Tibial artery (tissue), 4 donors: ENCODE measurements around the gene KRTAP19-8.

Experiments
- DNase-seq, 2 donors: peaks; one replicate each; pipeline ENCODE4 v3.0.0-alpha.2; 2019
- H3K27ac ChIP-seq, 2 donors: fragments of 200-600 bp; sonication (generic) in 1 of 2; 1 replicate in 1 of 2; 2 replicates in 1 of 2; pipeline ENCODE4 v1.5.1; 2018 to 2019; ENCODE audit warnings: mild to moderate bottlenecking in 1 of 2
- H3K27me3 ChIP-seq, 2 donors: fragments of 200-600 bp; sonication (generic) in 1 of 2; one replicate each; pipeline versions ENCODE4 v1.5.1 to v1.6.0; 2016 to 2019
- H3K36me3 ChIP-seq, 3 donors: fragments of 200-600 bp; sonication (generic) in 2 of 3; one replicate each; pipeline ENCODE4 v1.5.1; 2016 to 2019; ENCODE audit warnings: mild to moderate bottlenecking in 2 of 3
- H3K4me1 ChIP-seq, 4 donors: fragments of 200-600 bp; sonication (generic) in 2 of 4; 1 replicate in 3 of 4; 2 replicates in 1 of 4; pipeline ENCODE4 v1.5.1; 2016 to 2019
- H3K4me3 ChIP-seq, 2 donors: fragments of 200-600 bp; sonication (generic) in 1 of 2; 1 replicate in 1 of 2; 2 replicates in 1 of 2; pipeline ENCODE4 v1.5.1; 2018 to 2019; ENCODE audit warnings: mild to moderate bottlenecking in 2 of 2
- H3K9me3 ChIP-seq, 3 donors: fragments of 200-600 bp; sonication (generic) in 1 of 3; one replicate each; pipeline ENCODE4 v1.5.1; 2016 to 2019
- intact Hi-C: fragments of 100-400 bp; cut with DNase I; formaldehyde crosslinking; loops from one replicate; pipeline ENCODE4 v1.15.0; 2023; ENCODE audit warnings: low total_unique reads
- TF ChIP-seq, protein P1 (sequence below), 2 experiments: fragments of 200-600 bp in 1 of 2; fragments of 450-650 bp in 1 of 2; IDR thresholded peaks; one replicate each; pipeline ENCODE4 v1.5.1; 2017 to 2019; ENCODE audit warnings: antibody characterized with exemption in 2 of 2, mild to moderate bottlenecking in 1 of 2, moderate library complexity in 1 of 2

Gene KRTAP19-8

DNA sequence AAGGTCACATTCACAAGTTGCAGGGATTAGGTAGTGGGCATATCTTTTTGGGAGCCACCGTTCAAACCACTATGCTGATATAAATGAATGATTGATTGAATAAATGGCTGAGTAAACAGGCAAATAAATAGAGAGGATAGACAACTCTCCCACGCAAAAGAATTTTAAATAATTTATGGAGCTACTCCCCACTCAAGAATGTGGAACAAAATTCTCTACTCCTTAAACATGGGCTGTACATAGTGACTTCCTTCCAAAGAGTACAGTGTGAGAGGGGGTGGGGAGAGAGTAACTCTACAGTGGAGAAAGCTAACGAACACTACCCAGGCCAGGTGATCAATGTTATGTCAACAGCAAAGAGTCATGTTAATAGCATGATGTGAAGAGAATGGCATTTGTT, 40.7 kb downstream of the KRTAP19-8 start:
- H3K4me1 ChIP-seq, result no peaks in the 10 kb centered on the region
- H3K36me3 ChIP-seq, result no peaks in the 10 kb centered on the region
- intact Hi-C loops, result no loop called here
- H3K9me3 ChIP-seq, result no peaks in the 10 kb centered on the region
- DNase-seq, result no peak
- no peaks in the 10 kb centered on the region for H3K27me3 ChIP-seq
- TF ChIP-seq, protein P1, sequence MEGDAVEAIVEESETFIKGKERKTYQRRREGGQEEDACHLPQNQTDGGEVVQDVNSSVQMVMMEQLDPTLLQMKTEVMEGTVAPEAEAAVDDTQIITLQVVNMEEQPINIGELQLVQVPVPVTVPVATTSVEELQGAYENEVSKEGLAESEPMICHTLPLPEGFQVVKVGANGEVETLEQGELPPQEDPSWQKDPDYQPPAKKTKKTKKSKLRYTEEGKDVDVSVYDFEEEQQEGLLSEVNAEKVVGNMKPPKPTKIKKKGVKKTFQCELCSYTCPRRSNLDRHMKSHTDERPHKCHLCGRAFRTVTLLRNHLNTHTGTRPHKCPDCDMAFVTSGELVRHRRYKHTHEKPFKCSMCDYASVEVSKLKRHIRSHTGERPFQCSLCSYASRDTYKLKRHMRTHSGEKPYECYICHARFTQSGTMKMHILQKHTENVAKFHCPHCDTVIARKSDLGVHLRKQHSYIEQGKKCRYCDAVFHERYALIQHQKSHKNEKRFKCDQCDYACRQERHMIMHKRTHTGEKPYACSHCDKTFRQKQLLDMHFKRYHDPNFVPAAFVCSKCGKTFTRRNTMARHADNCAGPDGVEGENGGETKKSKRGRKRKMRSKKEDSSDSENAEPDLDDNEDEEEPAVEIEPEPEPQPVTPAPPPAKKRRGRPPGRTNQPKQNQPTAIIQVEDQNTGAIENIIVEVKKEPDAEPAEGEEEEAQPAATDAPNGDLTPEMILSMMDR (IDR thresholded peaks at IDR 0.05), result no peak
- H3K27ac ChIP-seq, result no peak overlapping the region
- no peak overlapping the region for H3K4me3 ChIP-seq

DNA sequence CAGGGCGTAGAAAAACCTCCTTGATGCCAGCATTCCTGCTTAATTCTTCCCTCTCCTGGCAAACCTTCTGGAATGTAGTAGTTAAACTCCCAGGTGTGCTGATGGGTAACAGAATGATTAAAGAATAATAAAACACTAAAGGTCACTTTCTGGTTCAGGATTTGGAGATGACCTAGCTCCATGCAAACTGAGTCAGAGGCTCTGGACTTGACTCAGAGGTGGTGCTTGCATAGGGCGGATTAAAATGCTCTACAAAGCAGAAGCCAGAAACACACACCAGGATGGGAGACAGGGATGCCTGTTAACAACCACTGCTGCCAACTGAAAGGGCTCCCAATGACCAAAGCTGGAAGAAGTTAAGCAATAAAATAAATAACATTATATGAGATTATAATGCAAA, 41.5 kb downstream of the KRTAP19-8 start:
- no peaks in the 10 kb centered on the region for H3K27me3 ChIP-seq
- TF ChIP-seq, protein P1 (IDR thresholded peaks at IDR 0.05), result no peak
- intact Hi-C loops, result no loop called here
- H3K4me1 ChIP-seq, result no peaks in the 10 kb centered on the region
- no peak overlapping the region for H3K4me3 ChIP-seq
- no peaks in the 10 kb centered on the region for H3K9me3 ChIP-seq
- no peak overlapping the region for H3K27ac ChIP-seq
- DNase-seq, result no peak
- H3K36me3 ChIP-seq, result no peaks in the 10 kb centered on the region

DNA sequence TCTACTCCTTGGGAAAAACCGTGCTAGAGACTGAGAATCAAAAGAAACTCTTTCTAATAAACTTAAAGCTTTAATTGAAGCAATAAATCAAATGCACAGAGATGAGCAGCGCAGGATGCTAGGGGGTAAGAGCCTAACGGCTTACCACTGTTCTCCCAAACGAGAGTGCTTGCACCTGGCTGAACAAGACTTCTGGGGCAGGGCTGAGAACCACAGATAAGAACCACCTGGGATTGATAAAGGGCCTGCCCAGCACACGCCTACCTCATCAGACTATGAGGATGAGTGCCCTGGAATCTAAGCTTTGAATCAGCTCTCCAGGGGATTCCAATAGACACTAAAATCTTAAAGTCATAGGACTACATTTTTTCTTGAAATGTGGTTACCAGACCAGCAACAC, 43.3 kb downstream of the KRTAP19-8 start:
- DNase-seq, result no peak
- H3K9me3 ChIP-seq, result no peaks in the 10 kb centered on the region
- no peaks in the 10 kb centered on the region for H3K27me3 ChIP-seq
- TF ChIP-seq, protein P1 (IDR thresholded peaks at IDR 0.05), result no peak
- H3K27ac ChIP-seq, result no peak overlapping the region
- no peaks in the 10 kb centered on the region for H3K36me3 ChIP-seq
- intact Hi-C loops, result no loop called here
- no peaks in the 10 kb centered on the region for H3K4me1 ChIP-seq
- no peak overlapping the region for H3K4me3 ChIP-seq

DNA sequence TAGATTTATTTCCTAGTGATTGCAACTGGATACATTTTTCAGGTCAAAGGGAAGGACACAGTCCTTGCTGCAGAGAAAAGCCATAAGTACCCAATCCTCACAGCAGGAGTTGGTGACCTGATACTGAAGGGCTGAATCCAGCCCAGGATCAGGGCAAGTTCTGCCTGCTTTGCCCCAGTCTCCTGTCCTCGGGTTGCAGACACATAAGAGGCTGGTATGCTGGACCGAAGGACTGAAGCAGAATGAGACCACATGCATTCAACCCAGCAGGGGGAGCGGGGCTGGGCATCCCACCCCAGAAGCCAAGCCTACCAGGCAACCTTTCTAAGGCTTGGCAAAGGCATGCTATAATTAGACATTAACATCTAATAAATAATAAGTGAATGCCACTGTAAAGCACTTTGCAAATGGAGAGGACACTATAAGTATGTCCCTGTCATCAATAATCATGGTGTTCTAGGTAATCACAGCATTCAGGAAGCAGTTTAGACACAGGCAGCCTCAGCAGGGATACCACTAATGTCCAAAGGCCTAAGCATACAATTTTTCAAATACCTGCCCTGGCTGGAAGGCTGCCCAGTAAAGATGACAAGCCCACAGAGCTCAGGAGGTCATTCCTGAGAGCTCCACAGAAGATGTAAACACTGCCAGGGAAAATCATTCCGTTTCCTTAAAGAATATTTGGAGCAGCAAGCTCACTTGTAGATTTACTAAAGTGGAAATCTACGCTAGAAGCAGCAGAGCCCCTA, 47.6 kb downstream of the KRTAP19-8 start:
- no peaks in the 10 kb centered on the region for H3K27me3 ChIP-seq
- H3K36me3 ChIP-seq, result no peaks in the 10 kb centered on the region
- no peaks in the 10 kb centered on the region for H3K4me1 ChIP-seq
- intact Hi-C loops, result no loop called here
- H3K27ac ChIP-seq, result no peak overlapping the region
- TF ChIP-seq, protein P1 (IDR thresholded peaks at IDR 0.05), result no peak
- H3K4me3 ChIP-seq, result no peak overlapping the region
- H3K9me3 ChIP-seq, result no peaks in the 10 kb centered on the region
- DNase-seq, result no peak

DNA sequence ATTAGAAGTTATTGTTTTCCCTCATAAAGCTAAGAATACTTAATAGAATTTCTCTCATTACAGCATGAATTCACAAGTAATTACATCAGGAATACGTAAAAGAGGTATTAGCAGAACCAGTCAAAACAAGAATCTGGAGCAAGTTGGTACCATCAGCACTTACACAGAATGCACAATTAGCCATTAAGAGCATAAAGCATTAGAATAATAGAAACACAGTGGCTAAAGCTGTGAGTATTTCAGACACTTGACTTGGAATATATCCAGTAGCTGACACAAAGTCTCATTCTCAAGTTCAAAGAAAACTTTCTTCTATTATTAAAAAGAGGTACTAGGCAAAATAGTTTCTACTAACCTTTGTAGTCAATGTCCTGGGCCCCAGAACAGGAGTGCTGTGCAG, 49.6 kb downstream of the KRTAP19-8 start:
- intact Hi-C loops, result no loop called here
- H3K27me3 ChIP-seq, result no peaks in the 10 kb centered on the region

More for the DNA sequence above, 49.6 kb downstream of the KRTAP19-8 start:
- Histone ChIP-seq H3K36me3 (no peaks in the 10 kb centered on the region), H3K27ac (no peak overlapping the region), H3K4me3 (no peak overlapping the region), H3K4me1 (no peaks in the 10 kb centered on the region), H3K9me3 (no peaks in the 10 kb centered on the region)
- TF ChIP-seq, protein P1 (IDR thresholded peaks at IDR 0.05), result no peak
- no peak for DNase-seq
